Right atrium auricular region (tissue), 2 donors: ENCODE results near the gene EXOC4. TPM values are rescaled to one million over a fixed set of nuclear protein-coding genes. Genes with fewer than 3 reads are reported as not detected.

ENCODE experiments used
- DNase-seq: peaks from one replicate; pipeline ENCODE4 v3.0.0-alpha.2; 2019; ENCODE audit warnings: low spot score
- H3K27ac ChIP-seq, 2 donors: fragments of 200-600 bp; sonication (generic); 1 replicate in 1 of 2; 2 replicates in 1 of 2; pipeline ENCODE4 v1.5.1; 2016 to 2019
- H3K27me3 ChIP-seq, 2 donors: fragments of 200-600 bp; sonication (generic); one replicate each; pipeline versions ENCODE4 v1.5.1 to v1.6.0; 2017 to 2019
- H3K36me3 ChIP-seq: fragments of 200-600 bp; sonication (generic); one replicate; pipeline ENCODE4 v1.5.1; 2016
- H3K4me1 ChIP-seq, 2 donors: fragments of 200-600 bp; sonication (generic); one replicate each; pipeline versions ENCODE4 v1.5.1 to v1.6.0; 2017 to 2019
- H3K4me3 ChIP-seq, 2 donors: fragments of 200-600 bp; sonication (generic); 1 replicate in 1 of 2; 2 replicates in 1 of 2; pipeline ENCODE4 v1.5.1; 2017 to 2019; ENCODE audit warnings: mild to moderate bottlenecking in 1 of 2, moderate library complexity in 1 of 2
- H3K9me3 ChIP-seq, 2 donors: fragments of 200-600 bp; sonication (generic); one replicate each; pipeline ENCODE4 v1.5.1; 2019
- total RNA-seq, 2 donors: library from RNA; depleted of rRNA; stranded (reverse); fragments of >200 nt; gene quantifications; one replicate each; pipeline ENCODE4 v1.1.0, GENCODE V29; 2016
- TF ChIP-seq, protein P1 (sequence below), 2 donors: fragments of 200-600 bp; sonication (generic); IDR thresholded peaks; one replicate each; pipeline ENCODE4 v1.5.1; 2019; ENCODE audit warnings: antibody characterized with exemption in 2 of 2

EXOC4 gene
- total RNA-seq, 2 donors from 2014 or later = 24.7 to 30.6 TPM

DNA sequence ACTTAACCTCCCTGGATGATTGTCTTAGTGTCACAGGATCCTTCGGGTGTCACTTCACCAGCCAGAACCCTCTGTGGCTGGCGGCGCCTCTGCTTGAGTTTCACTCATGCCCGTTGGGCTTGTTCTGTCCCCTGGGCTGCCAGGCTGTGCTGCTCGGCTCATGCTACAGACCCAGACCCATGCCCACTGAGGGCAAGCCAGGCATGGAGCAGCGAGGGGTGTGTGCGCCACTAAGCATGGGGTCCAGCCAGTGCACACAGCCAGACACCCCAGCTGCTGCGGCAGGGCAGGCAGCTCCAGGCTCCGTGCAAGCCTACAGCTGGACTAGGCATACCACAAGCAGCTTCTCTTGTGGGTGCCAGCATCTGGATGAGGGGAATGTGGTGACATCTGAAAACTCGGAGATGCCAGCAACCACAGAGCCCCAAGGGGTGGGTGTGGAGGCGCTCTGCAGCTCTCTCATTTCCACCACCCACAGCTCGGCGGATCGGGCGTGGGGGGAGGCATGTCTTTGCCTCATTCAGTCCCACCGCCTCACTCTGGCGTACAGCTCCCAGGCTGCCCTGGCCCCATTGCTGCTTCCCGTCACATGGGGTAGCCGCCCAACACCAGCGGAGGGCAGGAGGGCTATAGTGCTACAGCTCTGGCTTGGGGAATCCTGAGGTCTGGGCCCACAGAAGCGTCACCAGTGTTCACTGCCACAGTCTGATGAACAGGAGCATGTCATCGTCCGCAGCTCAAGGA, 604.7 kb downstream of the EXOC4 start:
- Histone ChIP-seq H3K4me1 (no peaks in the 10 kb centered on the region), H3K27me3 (no peaks in the 10 kb centered on the region), H3K36me3 (no peaks in the 10 kb centered on the region), H3K27ac (no peak overlapping the region), H3K4me3 (no peak overlapping the region), H3K9me3 (no peaks in the 10 kb centered on the region)
- DNase-seq = no peak
- TF ChIP-seq, protein P1, sequence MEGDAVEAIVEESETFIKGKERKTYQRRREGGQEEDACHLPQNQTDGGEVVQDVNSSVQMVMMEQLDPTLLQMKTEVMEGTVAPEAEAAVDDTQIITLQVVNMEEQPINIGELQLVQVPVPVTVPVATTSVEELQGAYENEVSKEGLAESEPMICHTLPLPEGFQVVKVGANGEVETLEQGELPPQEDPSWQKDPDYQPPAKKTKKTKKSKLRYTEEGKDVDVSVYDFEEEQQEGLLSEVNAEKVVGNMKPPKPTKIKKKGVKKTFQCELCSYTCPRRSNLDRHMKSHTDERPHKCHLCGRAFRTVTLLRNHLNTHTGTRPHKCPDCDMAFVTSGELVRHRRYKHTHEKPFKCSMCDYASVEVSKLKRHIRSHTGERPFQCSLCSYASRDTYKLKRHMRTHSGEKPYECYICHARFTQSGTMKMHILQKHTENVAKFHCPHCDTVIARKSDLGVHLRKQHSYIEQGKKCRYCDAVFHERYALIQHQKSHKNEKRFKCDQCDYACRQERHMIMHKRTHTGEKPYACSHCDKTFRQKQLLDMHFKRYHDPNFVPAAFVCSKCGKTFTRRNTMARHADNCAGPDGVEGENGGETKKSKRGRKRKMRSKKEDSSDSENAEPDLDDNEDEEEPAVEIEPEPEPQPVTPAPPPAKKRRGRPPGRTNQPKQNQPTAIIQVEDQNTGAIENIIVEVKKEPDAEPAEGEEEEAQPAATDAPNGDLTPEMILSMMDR (IDR thresholded peaks at IDR 0.05) = no peak

DNA sequence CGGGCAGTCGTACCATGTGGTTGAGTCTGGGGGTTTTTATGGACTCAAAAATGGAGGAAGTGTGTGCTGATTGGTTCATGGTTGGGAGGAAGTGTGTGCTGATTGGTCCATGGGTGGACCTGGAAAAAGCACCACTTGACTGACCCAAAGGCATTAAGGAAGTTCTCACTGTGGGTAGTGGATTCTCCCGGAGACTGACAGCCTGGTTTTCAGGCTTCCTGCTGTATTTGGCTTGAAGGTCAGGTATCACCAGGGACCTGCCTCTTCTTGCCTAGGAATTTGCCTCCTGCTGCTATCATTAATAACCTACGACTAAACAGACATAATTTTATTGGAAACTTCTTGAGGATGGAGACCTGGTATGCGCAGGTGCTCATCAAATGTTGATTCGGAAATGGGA, 605.4 kb downstream of the EXOC4 start:
- H3K4me3 ChIP-seq = no peak overlapping the region
- no peak for DNase-seq
- H3K27me3 ChIP-seq = no peaks in the 10 kb centered on the region
- H3K4me1 ChIP-seq = no peaks in the 10 kb centered on the region
- TF ChIP-seq, protein P1 (IDR thresholded peaks at IDR 0.05) = no peak
- H3K9me3 ChIP-seq = no peaks in the 10 kb centered on the region
- H3K27ac ChIP-seq = no peak overlapping the region
- H3K36me3 ChIP-seq = no peaks in the 10 kb centered on the region

DNA sequence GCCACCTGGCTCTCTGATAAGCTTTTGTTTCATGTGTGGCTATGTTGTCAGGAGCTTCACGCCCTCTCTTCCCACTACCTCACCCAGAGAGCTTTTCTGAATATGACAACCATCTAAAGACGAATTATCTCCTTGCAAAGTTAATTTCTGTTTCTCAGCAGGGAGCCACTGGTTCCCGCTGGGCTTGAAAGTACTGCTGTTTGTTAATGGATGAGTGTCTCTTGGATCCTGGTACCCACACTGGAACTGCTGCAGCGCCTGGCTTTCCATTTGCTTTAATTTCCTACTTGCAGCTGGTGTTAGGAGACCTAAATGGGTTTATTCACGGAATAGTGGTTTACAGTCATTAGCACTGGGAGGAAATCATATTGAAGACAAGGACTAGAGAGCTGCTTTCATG, 606.4 kb downstream of the EXOC4 start:
- Histone ChIP-seq H3K27me3 (no peaks in the 10 kb centered on the region), H3K27ac (no peak overlapping the region), H3K9me3 (no peaks in the 10 kb centered on the region), H3K36me3 (no peaks in the 10 kb centered on the region), H3K4me1 (no peaks in the 10 kb centered on the region), H3K4me3 (no peak overlapping the region)
- DNase-seq = no peak
- TF ChIP-seq, protein P1 (IDR thresholded peaks at IDR 0.05) = no peak

DNA sequence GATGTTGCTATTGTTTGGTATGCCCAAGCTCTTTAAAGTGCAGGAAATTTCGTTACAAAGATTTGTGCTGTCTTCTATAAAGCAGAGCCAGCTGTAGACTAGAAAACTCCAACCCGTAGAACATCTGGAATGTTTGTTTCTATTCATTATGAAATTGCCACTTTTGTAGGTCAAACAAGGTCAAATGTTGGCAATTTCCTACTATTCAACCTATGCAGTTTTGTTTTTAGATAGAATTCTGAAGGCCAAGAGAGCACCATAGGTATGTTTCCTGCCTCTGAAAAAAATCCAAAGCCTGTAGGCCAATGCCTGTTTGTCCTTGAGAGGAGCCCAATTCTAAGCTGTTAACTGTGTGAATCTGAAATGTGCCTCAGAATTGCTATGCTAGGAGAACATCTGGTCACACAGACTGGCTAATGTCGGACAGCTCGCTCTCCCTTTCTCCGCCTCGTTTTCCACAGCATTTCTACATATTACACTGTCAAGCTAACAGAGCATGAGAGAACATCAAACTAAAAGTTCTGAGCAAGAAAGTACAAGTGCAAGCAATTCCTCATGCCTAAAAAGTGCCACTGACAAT, 607.1 kb downstream of the EXOC4 start:
- Histone ChIP-seq H3K9me3 (no peaks in the 10 kb centered on the region), H3K27me3 (no peaks in the 10 kb centered on the region), H3K4me3 (no peak overlapping the region), H3K27ac (no peak overlapping the region), H3K36me3 (no peaks in the 10 kb centered on the region), H3K4me1 (no peaks in the 10 kb centered on the region)
- TF ChIP-seq, protein P1 (IDR thresholded peaks at IDR 0.05) = no peak
- no peak for DNase-seq

DNA sequence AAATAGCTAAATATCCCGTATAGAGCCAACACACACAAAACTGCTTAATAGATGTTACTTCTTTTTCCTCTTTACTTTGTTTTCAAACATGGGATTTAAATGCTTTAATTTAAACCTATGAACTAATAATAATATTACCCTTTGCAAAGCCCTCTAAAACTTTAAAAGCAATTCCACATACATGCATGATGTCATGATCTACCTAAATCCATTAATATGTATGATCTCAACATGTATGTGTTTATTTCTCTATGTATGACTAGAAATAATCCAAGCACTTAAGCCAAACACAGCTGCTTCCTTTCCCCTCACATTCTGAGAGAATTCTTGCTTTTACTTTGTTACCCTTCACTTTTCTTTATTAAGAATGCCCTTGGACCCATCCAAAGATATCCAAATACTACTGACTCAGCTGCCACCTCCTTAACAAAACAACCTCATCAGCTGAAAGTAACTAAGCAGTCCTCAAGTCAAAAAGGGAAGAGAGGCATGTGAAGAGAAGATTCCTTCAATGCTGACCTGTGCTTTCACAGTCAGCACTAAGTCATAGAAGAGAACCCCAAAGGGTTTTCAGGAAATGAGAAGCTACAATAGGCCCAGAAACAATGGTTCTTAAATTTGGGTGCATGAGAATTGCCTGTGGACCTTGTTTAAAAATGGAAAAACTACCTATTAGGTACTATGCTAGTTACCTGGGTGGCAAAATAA, 607.9 kb downstream of the EXOC4 start:
- Histone ChIP-seq H3K4me3 (no peak overlapping the region), H3K27ac (no peak overlapping the region), H3K9me3 (no peaks in the 10 kb centered on the region), H3K36me3 (no peaks in the 10 kb centered on the region), H3K27me3 (no peaks in the 10 kb centered on the region), H3K4me1 (no peaks in the 10 kb centered on the region)
- DNase-seq = no peak
- TF ChIP-seq, protein P1 (IDR thresholded peaks at IDR 0.05) = no peak
